Measurements from ENCODE around the gene OSBPL5.
A peak's percentile ranks its signal among the peaks of the same experiment; 100 is the strongest.
"Not testable (repeated sequence)": the region's sequence is repeated elsewhere in the genome, so short reads cannot be mapped to it uniquely, and the experiment has no call there.

OSBPL5 gene

GRCh38 chr11:3063432-3063831 is 101.7 kb downstream of the OSBPL5 start:
- not testable (repeated sequence) for H3K27me3 ChIP-seq (ENCODE audit: control insufficient read depth in 1 of 2, insufficient read depth in 2 of 2, low read length in 2 of 2); H3K4me1 ChIP-seq (ENCODE audit: control insufficient read depth in 1 of 2, insufficient read depth in 2 of 2, low read length in 2 of 2); H3K9ac ChIP-seq (ENCODE audit: low read depth in 1 of 2, low read length in 2 of 2); H3K27ac ChIP-seq (ENCODE audit: low read depth, low read length); H3K36me3 ChIP-seq (ENCODE audit: control insufficient read depth in 1 of 2, insufficient read depth in 2 of 2, low read length in 2 of 2); H3K4me3 ChIP-seq (ENCODE audit: low read depth in 1 of 2, low read length in 2 of 2); H3K9me3 ChIP-seq (ENCODE audit: control insufficient read depth in 1 of 2, low read length in 2 of 2)

- H3K4me3 ChIP-seq (ENCODE audit: low read depth in 1 of 2, low read length in 2 of 2), result no peak overlapping the region
These were observed 104.6 kb downstream of the OSBPL5 start for GRCh38 chr11:3060436-3061025.

GRCh38 chr11:3058753-3059664 is 106.1 kb downstream of the OSBPL5 start:
- no peaks in the 10 kb centered on the region for H3K27me3 ChIP-seq (ENCODE audit: control insufficient read depth in 1 of 2, insufficient read depth in 2 of 2, low read length in 2 of 2)
- H3K27ac ChIP-seq (ENCODE audit: low read depth, low read length), result peak overlapping the region; percentile 1
- H3K36me3 ChIP-seq (ENCODE audit: control insufficient read depth in 1 of 2, insufficient read depth in 2 of 2, low read length in 2 of 2), result peaks cover 0 to 5% of the 10 kb centered on the region in 2 donors
- H3K4me3 ChIP-seq (ENCODE audit: low read depth in 1 of 2, low read length in 2 of 2), result no peak overlapping the region
- H3K4me1 ChIP-seq (ENCODE audit: control insufficient read depth in 1 of 2, insufficient read depth in 2 of 2, low read length in 2 of 2), result peaks cover 13 to 24% of the 10 kb centered on the region in 2 donors
- no peaks in the 10 kb centered on the region for H3K9me3 ChIP-seq (ENCODE audit: control insufficient read depth in 1 of 2, low read length in 2 of 2)
- no peak overlapping the region for H3K9ac ChIP-seq (ENCODE audit: low read depth in 1 of 2, low read length in 2 of 2)

More at GRCh38 chr11:3060436-3061025, 104.6 kb downstream of the OSBPL5 start:
- H3K9me3 ChIP-seq (ENCODE audit: control insufficient read depth in 1 of 2, low read length in 2 of 2), result no peaks in the 10 kb centered on the region
- no peak overlapping the region for H3K27ac ChIP-seq (ENCODE audit: low read depth, low read length)
- no peaks in the 10 kb centered on the region for H3K36me3 ChIP-seq (ENCODE audit: control insufficient read depth in 1 of 2, insufficient read depth in 2 of 2, low read length in 2 of 2)
- H3K9ac ChIP-seq (ENCODE audit: low read depth in 1 of 2, low read length in 2 of 2), result no peak overlapping the region
- H3K4me1 ChIP-seq (ENCODE audit: control insufficient read depth in 1 of 2, insufficient read depth in 2 of 2, low read length in 2 of 2), result peaks cover 13 to 22% of the 10 kb centered on the region in 2 donors
- no peaks in the 10 kb centered on the region for H3K27me3 ChIP-seq (ENCODE audit: control insufficient read depth in 1 of 2, insufficient read depth in 2 of 2, low read length in 2 of 2)

GRCh38 chr11:3057069-3057963 is 107.8 kb downstream of the OSBPL5 start, which contains the start of gene CARS1:
CARS1 (minus strand) TSS chr11:3057423; CDS start chr11:3057367, 56 bp downstream.
- H3K4me3 ChIP-seq (ENCODE audit: low read depth in 1 of 2, low read length in 2 of 2), result peak within 1 kb of the TSS; percentile 86 to 90
- H3K4me1 ChIP-seq (ENCODE audit: control insufficient read depth in 1 of 2, insufficient read depth in 2 of 2, low read length in 2 of 2), result peaks cover 15 to 23% of the 10 kb centered on the region in 2 donors
- peak within 1 kb of the TSS; percentile 80 for H3K9ac ChIP-seq (ENCODE audit: low read depth in 1 of 2, low read length in 2 of 2)
- no peaks in the 10 kb centered on the region for H3K27me3 ChIP-seq (ENCODE audit: control insufficient read depth in 1 of 2, insufficient read depth in 2 of 2, low read length in 2 of 2)
- peak within 1 kb of the TSS; percentile 66 for H3K27ac ChIP-seq (ENCODE audit: low read depth, low read length)
- no peaks in the 10 kb centered on the region for H3K9me3 ChIP-seq (ENCODE audit: control insufficient read depth in 1 of 2, low read length in 2 of 2)
- peaks cover 0 to 9% of the 10 kb centered on the region in 2 donors for H3K36me3 ChIP-seq (ENCODE audit: control insufficient read depth in 1 of 2, insufficient read depth in 2 of 2, low read length in 2 of 2)

GRCh38 chr11:3056296-3057068 is 108.6 kb downstream of the OSBPL5 start:
- Histone ChIP-seq H3K4me1 (ENCODE audit: control insufficient read depth in 1 of 2, insufficient read depth in 2 of 2, low read length in 2 of 2) (peaks cover 15 to 31% of the 10 kb centered on the region in 2 donors), H3K4me3 (ENCODE audit: low read depth in 1 of 2, low read length in 2 of 2) (peak overlapping the region; percentile 86 to 90), H3K27me3 (ENCODE audit: control insufficient read depth in 1 of 2, insufficient read depth in 2 of 2, low read length in 2 of 2) (no peaks in the 10 kb centered on the region), H3K36me3 (ENCODE audit: control insufficient read depth in 1 of 2, insufficient read depth in 2 of 2, low read length in 2 of 2) (peaks cover 0 to 13% of the 10 kb centered on the region in 2 donors), H3K9me3 (ENCODE audit: control insufficient read depth in 1 of 2, low read length in 2 of 2) (no peaks in the 10 kb centered on the region), H3K9ac (ENCODE audit: low read depth in 1 of 2, low read length in 2 of 2) (peak overlapping the region; percentile 80), H3K27ac (ENCODE audit: low read depth, low read length) (peak overlapping the region; percentile 66)

DNA sequence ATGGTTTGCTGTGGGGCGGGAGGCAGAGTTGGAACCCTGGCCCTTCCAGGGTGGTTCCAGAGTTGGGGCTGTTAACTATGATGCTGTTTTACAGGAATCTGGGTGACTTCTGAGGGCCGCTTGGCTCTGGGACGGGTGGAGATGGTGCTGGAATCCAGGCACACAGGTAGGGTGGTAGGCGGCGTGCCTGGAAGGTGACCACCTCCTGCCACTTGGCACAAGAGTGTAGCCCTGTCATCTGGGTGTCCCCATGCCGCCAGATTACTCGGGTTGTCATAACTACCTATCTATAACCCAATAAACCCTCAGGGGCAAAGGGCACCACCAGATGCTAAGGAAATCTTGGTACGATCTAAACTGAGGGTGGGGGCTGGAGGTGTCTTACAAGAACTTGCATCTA is 109.2 kb downstream of the OSBPL5 start:
- Histone ChIP-seq H3K36me3 (ENCODE audit: control insufficient read depth in 1 of 2, insufficient read depth in 2 of 2, low read length in 2 of 2) (peaks cover 0 to 14% of the 10 kb centered on the region in 2 donors), H3K27ac (ENCODE audit: low read depth, low read length) (no peak overlapping the region), H3K9me3 (ENCODE audit: control insufficient read depth in 1 of 2, low read length in 2 of 2) (no peaks in the 10 kb centered on the region), H3K9ac (ENCODE audit: low read depth in 1 of 2, low read length in 2 of 2) (peak overlapping the region; percentile 80), H3K27me3 (ENCODE audit: control insufficient read depth in 1 of 2, insufficient read depth in 2 of 2, low read length in 2 of 2) (no peaks in the 10 kb centered on the region), H3K4me3 (ENCODE audit: low read depth in 1 of 2, low read length in 2 of 2) (peak overlapping the region; percentile 86 to 90), H3K4me1 (ENCODE audit: control insufficient read depth in 1 of 2, insufficient read depth in 2 of 2, low read length in 2 of 2) (peaks cover 15 to 36% of the 10 kb centered on the region in 2 donors)

GRCh38 chr11:3052567-3052966 is 112.5 kb downstream of the OSBPL5 start:
- H3K4me1 ChIP-seq (ENCODE audit: control insufficient read depth in 1 of 2, insufficient read depth in 2 of 2, low read length in 2 of 2), result peaks cover 32 to 51% of the 10 kb centered on the region in 2 donors
- no peak overlapping the region for H3K9ac ChIP-seq (ENCODE audit: low read depth in 1 of 2, low read length in 2 of 2)
- H3K27me3 ChIP-seq (ENCODE audit: control insufficient read depth in 1 of 2, insufficient read depth in 2 of 2, low read length in 2 of 2), result no peaks in the 10 kb centered on the region
- no peak overlapping the region for H3K27ac ChIP-seq (ENCODE audit: low read depth, low read length)
- no peaks in the 10 kb centered on the region for H3K9me3 ChIP-seq (ENCODE audit: control insufficient read depth in 1 of 2, low read length in 2 of 2)
- no peak overlapping the region for H3K4me3 ChIP-seq (ENCODE audit: low read depth in 1 of 2, low read length in 2 of 2)
- peaks cover 0 to 18% of the 10 kb centered on the region in 2 donors for H3K36me3 ChIP-seq (ENCODE audit: control insufficient read depth in 1 of 2, insufficient read depth in 2 of 2, low read length in 2 of 2)

- H3K9ac ChIP-seq (ENCODE audit: low read depth in 1 of 2, low read length in 2 of 2), result no peak overlapping the region
- no peak overlapping the region for H3K27ac ChIP-seq (ENCODE audit: low read depth, low read length)
- no peak overlapping the region for H3K4me3 ChIP-seq (ENCODE audit: low read depth in 1 of 2, low read length in 2 of 2)
- H3K4me1 ChIP-seq (ENCODE audit: control insufficient read depth in 1 of 2, insufficient read depth in 2 of 2, low read length in 2 of 2), result peaks cover 32 to 49% of the 10 kb centered on the region in 2 donors
- H3K9me3 ChIP-seq (ENCODE audit: control insufficient read depth in 1 of 2, low read length in 2 of 2), result no peaks in the 10 kb centered on the region
- peaks cover 0 to 21% of the 10 kb centered on the region in 2 donors for H3K36me3 ChIP-seq (ENCODE audit: control insufficient read depth in 1 of 2, insufficient read depth in 2 of 2, low read length in 2 of 2)
- H3K27me3 ChIP-seq (ENCODE audit: control insufficient read depth in 1 of 2, insufficient read depth in 2 of 2, low read length in 2 of 2), result no peaks in the 10 kb centered on the region
These were observed 113.0 kb downstream of the OSBPL5 start for GRCh38 chr11:3052109-3052479.

Data from duodenal mucosa (tissue), 2 donors.